ENCODE data around the gene AATK. TPM values are rescaled to one million over a fixed set of nuclear protein-coding genes. Genes with fewer than 3 reads are reported as not detected.

Gene AATK
- total and polyA plus RNA-seq, 10 of the 15 experiments (the other 5 are each of a cell fraction or from before 2014, with no cell fraction given), result 0.04 TPM; not detected in 9

DNA sequence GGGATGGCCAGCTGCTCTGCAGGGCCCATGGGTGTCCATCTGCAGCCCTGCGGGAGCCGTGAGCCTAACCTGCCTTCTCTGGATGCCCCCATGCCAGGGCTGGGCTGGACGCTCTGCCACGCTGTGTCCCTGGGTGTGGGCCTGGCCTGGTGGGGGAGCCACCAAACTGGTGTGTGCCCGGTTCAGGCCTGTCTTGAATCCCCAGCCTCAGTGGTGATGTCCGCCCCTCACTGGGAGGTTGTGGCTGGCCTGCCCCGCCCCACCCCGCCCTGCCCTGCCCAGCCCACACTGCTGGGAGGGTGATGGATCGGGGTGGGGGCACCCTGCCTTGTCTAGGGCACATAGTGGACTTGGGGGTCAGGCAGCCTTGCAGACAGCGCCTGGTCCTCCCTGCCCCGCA, 50.8 kb downstream of the AATK start:
- H3K79me2 ChIP-seq (ENCODE audit: control insufficient read depth, insufficient read depth, low read length), result no peaks in the 10 kb centered on the region
- H3K9ac ChIP-seq (ENCODE audit: control insufficient read depth, insufficient read depth, low read length), result no peak overlapping the region
- ATAC-seq (no peak), FAIRE-seq (no peak), DNase-seq (ENCODE audit: low read depth, low spot score) (no peak)
- SMC1A ChIA-PET (ENCODE audit: uncharacterized antibody, unreplicated experiment), result no interaction called here
- intact Hi-C loops (cut with micrococcal nuclease; ENCODE audit: unreplicated experiment), result no loop called here
- in situ Hi-C loops (cut with MboI), result no loop called here
- RAD21 ChIA-PET (ENCODE audit: unreplicated experiment), result no interaction called here
- H3K36me3 ChIP-seq (ENCODE audit: control insufficient read depth in 2 of 2, insufficient read depth in 2 of 2, low read length in 1 of 2), result no peaks in the 10 kb centered on the region
- no peak overlapping the region for H3K27ac ChIP-seq (ENCODE audit: control insufficient read depth, insufficient read depth)
- POLR2A ChIA-PET, result no interaction called here
- H3K27me3 ChIP-seq (replicated peaks in 1 of 2; ENCODE audit: control insufficient read depth in 2 of 2, insufficient read depth in 2 of 2, low read length in 1 of 2), result no peaks in the 10 kb centered on the region; a peak in 1 of 4 replicates
- TF ChIP-seq BMI1 (IDR thresholded peaks at IDR 0.05; ENCODE audit: borderline replicate concordance) (no peak), HDAC2 (IDR thresholded peaks at IDR 0.05) (no peak), ZBED1 (IDR thresholded peaks at IDR 0.05; ENCODE audit: borderline replicate concordance) (no peak), IRF4 (IDR thresholded peaks at IDR 0.05; ENCODE audit: low read depth, low read length) (no peak), WRNIP1 (IDR thresholded peaks at IDR 0.05; ENCODE audit: borderline replicate concordance, low read depth, low read length) (no peak), PML (IDR thresholded peaks at IDR 0.05; ENCODE audit: low read length) (no peak), FOS (IDR thresholded peaks at IDR 0.05; ENCODE audit: borderline replicate concordance, extremely low read depth, insufficient read length) (no peak), GATAD2B (conservative IDR thresholded peaks at IDR 0.05; ENCODE audit: low read depth) (no peak), MXI1 (IDR thresholded peaks at IDR 0.05; ENCODE audit: low read depth, low read length) (no peak), SIN3A (IDR thresholded peaks at IDR 0.05; ENCODE audit: low read depth, low read length) (no peak)
- TF ChIP-seq, protein P1, sequence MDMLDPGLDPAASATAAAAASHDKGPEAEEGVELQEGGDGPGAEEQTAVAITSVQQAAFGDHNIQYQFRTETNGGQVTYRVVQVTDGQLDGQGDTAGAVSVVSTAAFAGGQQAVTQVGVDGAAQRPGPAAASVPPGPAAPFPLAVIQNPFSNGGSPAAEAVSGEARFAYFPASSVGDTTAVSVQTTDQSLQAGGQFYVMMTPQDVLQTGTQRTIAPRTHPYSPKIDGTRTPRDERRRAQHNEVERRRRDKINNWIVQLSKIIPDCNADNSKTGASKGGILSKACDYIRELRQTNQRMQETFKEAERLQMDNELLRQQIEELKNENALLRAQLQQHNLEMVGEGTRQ (IDR thresholded peaks at IDR 0.05; ENCODE audit: borderline replicate concordance, low read depth, low read length), result no peak
- TF ChIP-seq, protein P2, sequence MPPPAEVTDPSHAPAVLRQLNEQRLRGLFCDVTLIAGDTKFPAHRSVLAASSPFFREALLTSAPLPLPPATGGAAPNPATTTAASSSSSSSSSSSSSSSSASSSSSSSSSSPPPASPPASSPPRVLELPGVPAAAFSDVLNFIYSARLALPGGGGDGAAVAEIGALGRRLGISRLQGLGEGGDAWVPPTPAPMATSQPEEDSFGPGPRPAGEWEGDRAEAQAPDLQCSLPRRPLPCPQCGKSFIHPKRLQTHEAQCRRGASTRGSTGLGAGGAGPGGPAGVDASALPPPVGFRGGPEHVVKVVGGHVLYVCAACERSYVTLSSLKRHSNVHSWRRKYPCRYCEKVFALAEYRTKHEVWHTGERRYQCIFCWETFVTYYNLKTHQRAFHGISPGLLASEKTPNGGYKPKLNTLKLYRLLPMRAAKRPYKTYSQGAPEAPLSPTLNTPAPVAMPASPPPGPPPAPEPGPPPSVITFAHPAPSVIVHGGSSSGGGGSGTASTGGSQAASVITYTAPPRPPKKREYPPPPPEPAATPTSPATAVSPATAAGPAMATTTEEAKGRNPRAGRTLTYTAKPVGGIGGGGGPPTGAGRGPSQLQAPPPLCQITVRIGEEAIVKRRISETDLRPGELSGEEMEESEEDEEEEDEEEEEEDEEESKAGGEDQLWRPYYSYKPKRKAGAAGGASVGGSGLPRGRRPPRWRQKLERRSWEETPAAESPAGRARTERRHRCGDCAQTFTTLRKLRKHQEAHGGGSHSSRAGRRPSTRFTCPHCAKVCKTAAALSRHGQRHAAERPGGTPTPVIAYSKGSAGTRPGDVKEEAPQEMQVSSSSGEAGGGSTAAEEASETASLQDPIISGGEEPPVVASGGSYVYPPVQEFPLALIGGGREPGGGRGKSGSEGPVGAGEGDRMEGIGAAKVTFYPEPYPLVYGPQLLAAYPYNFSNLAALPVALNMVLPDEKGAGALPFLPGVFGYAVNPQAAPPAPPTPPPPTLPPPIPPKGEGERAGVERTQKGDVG (CRISPR knock-in tag; IDR thresholded peaks at IDR 0.05), result no peak
- WGBS (ENCODE audit: insufficient coverage, insufficient replicate concordance, low lambda C conversion rate, missing lambda C conversion rate), result 54% methylated on average over 8 of the region's 11 CpGs
- H4K20me1 ChIP-seq (ENCODE audit: control insufficient read depth, insufficient read depth), result no peaks in the 10 kb centered on the region
- no peak overlapping the region for H2AFZ ChIP-seq (ENCODE audit: control insufficient read depth, low read depth, low read length)
- H3K4me3 ChIP-seq, result no peak overlapping the region
- H3K4me2 ChIP-seq (ENCODE audit: control insufficient read depth, insufficient read depth), result no peak overlapping the region
- no peaks in the 10 kb centered on the region for H3K4me1 ChIP-seq (ENCODE audit: control insufficient read depth, insufficient read depth, low read length)
- CTCF ChIA-PET, result interaction anchor here (0.6 kb wide), 1 partner anchor 113 kb away, joined by 4 read pairs; no protein-coding TSS in a partner anchor
- H3K9me3 ChIP-seq (replicated peaks; ENCODE audit: control insufficient read depth, insufficient read depth, low read length), result no peaks in the 10 kb centered on the region
- no TSS peak for BruUV-seq (replicated peaks)

All from GM12878 (cell line).